Pulmonary artery endothelial cell (primary cell): Measurements from ENCODE around the gene NTRK2. TPM values are rescaled to one million over a fixed set of nuclear protein-coding genes. Genes with fewer than 3 reads are reported as not detected.

Experiments
- DNase-seq: peaks from one replicate; pipeline ENCODE4 v3.0.0-alpha.2; 2011; ENCODE audit warnings: low read depth, low spot score
- total RNA-seq: library from RNA; depleted of rRNA; stranded (reverse); fragments of >200 nt; gene quantifications from 2 replicates; pipeline ENCODE4 v1.2.3, GENCODE V29; 2014

The NTRK2 gene
- total RNA-seq, 1 donor from 2014 or later, result under 0.01 TPM

DNA sequence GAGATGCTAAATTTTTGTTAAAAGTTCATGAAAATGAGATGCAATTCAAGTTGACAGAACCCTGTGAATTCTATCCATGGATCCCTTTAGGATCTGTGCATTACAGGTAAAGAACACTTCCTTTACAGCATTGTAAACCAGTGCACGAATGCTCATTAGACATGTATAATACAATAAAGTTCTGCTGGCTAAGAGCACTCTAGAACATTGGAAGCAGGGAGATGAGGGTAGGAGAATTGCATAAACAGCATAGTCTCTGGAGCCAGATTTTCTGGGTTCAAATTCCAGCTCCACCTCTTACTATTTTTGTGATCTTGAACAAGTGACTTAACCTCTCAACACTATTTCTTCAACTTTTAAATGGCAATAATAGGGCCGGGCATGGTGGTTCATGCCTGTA is 300.2 kb downstream of the NTRK2 start:
- no peak for DNase-seq

DNA sequence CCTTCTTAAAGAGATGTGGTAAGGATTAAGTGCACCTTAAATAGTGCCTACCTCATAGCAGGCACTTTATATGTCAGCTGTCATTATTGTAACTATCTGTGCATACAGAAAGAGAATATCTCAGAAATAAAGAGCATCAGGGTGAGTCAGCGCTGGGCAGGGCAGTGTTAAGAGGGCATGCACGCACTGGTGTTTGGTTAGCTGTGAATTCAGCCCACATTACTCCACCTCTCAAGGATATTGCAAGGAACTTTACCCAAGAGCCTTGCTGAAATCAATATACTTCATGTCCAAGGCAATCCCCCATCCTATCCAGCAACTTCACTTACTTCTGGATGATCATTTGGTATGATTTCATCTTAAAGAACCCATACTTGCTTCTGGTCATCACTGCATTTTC is 300.9 kb downstream of the NTRK2 start:
- no peak for DNase-seq

DNA sequence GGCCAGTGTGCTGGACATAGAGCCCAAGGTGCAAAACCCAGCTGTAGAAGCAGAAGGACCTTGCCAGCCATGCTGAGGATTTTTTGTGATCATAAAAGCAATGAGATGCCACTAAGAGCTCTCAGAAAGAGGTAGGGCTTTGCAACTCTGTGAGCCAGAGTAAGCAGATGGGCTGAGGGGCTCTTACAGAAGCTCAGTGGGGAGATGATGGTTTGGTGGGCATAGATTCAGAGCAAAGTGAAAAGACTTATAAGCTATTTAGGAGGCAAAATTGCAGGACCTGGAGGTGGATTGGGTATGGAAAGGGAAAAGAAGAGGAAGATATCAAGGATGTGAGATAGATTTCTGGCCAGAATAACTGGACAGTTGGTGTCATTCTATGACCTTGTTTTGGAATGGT is 302.0 kb downstream of the NTRK2 start:
- DNase-seq, result no peak

DNA sequence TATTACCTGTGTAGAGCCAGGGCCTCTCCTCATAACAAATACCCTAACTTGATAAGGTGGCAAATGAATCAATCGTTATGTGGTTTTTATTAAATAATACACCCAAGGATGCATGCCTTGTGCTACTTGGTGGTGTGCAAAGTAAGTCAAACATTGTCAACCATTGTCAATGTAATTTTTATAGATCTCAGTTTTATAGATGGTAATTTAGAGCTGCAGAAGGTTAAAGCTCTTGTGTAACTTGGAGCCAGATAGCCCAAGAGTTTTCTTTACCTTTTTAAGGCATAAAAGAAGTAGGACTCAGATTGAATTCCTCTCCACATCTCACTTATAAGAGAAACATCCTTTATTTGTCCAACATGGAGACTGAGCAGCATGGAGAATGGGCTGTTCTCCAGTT is 304.7 kb downstream of the NTRK2 start:
- DNase-seq, result no peak

DNA sequence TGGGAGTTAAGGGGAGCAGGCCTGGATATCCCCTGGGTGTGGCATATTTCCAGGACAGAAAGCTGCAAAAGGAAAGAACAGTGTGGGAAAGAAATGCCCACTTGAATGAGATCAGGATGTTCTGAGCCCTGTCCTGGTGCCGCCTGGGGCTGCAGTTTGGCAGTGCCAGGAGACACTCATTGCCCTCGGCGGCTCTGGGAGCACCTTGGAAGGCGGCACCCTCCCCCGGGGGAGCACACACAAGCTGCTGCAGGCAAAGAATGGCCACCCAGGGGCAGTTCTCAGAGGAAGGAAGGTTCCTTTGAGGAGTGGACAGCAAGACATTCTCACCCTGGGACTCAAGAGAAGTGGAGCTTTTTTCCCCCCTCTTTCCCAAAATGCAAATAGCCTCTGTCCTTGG is 305.3 kb downstream of the NTRK2 start:
- DNase-seq, result no peak

DNA sequence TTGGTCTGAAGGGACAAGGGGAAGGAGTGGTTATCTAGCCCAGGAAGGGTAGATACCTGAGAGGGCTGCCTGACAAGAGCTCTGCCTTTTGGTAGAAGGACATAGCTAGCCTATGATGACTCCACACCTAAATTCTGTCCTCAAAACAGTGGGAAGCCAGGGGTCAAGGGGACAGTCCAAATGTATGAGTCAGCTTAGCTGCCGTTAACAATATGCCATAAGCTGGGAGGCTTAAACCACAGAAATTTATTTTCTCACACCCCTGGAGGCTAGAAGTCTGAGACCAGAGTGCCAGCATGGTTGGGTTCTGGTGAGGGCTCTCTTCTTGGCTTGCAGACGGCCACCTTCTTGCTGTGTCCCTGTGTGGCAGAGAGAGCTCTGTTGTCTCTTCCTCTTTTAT is 306.4 kb downstream of the NTRK2 start:
- no peak for DNase-seq

DNA sequence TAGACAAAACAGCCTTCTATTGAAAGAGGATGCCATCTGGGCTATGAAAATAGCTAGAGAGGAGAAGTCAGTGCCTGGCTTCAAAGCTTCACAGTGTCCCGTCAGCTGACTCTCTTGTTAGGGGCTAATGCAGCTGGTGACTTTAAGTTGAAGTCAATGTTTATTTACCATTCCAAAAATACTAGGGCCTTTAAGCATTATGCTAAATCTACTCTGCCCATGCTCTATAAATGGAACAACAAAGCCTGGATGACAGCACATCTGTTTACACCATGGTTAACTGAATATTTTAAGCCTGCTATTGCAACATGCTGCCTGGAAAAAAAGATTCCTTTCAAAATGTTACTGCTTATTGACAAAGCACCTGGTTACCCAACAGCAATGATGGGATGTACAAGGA is 309.1 kb downstream of the NTRK2 start:
- DNase-seq, result no peak

DNA sequence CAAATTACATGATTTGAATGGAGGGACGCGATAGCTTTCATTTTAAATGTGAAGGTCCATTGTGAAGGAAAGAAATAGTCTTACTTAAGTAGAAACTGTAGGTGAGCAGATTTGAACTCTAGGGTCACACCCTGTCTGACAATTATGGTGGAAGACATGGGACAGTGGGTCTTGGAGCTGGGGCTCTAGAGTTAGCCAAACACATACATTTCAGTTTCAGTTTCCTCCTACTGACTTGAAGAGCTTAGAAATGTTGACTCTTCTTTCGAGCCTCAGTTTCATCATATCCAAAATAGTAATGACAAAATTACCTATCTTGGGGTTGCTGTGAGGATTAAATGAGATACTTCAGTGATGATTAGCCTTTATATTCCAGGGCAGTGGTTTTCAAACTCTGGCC is 314.2 kb downstream of the NTRK2 start:
- no peak for DNase-seq

DNA sequence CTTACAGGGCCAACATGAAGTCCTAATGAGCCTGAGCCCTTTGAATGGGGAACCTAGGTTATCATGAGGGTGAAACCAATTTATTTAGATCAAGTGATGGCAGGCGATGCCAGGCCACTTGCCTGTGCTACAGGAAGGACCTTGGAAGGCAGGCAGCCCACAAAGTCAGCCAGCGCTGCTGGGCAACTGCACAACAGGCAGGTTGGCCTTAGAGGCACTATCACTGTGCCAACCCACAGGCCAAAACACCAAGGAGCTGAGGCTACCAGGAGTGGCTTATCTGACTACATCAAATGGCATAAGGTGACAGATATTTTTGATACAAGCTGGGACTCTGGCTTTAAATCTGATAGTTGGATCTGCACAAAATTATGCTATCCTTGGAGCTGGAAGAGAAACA is 319.1 kb downstream of the NTRK2 start:
- DNase-seq, result no peak

DNA sequence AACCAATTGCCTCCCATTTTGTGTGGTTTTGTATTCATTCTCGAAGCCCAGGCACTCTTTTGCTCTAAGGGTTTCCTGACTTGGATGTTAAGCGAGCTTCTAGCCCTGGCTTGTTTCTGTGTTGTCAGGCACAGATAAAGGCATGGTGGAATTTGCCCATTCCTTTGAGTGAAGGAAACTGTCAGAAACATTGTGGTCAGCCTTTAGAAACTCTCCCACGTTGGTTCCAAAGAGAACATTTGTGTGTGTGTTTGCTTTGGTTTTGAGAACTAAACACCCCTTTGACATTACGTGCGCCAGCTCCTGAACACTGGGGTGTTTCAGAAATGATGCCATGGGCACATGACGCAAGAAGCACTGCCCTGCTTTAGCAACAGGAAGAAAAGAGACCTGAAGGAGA is 320.9 kb downstream of the NTRK2 start:
- no peak for DNase-seq

DNA sequence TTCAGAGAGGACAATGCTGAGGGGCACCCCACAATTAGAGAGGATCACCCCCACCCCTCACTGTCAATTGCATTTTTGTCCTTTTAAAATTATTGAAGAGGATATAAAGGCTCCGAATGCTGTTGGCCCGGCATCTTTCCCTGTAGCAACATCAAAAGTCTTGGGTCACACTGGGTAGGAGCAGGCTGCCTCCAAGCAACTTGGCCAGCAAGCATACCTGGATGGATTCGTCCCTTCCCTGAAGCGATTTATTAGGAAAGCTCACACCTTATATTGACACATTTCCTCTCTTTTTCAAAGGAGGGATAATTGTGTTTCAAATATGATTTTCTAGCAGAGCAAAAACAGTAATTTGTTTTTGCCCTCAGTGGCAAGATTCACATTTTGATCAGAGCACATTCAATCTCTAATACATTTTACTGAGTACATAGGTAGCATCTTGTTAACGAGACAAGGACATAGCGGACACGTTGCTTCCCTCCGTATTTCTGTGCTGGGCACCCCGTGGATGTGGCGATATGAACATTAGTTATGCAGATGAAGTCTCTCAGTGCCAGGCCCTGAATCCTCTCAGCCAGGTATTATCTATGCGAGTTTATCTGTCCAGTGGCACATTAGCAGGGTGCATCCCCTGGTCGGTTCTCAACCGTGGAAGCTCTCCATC is 321.5 kb downstream of the NTRK2 start:
- DNase-seq, result no peak

DNA sequence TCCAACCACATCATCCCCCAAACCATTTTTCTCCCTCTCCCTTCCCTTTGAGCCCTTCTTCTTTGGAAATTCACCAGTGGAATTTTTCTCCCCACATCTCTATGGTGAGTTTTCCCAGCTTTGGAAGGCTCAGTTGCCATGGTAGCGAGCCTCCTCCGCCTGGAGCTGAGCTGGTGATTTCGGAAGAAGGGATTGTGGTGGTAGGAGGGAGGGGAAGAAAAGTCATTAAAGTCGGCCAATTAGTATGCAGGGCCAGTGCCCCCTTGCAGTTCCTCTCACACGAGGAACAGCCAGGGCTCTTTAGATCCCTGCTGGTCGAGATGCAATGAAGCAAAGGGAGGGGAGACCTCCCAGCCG is 322.0 kb downstream of the NTRK2 start:
- no peak for DNase-seq

DNA sequence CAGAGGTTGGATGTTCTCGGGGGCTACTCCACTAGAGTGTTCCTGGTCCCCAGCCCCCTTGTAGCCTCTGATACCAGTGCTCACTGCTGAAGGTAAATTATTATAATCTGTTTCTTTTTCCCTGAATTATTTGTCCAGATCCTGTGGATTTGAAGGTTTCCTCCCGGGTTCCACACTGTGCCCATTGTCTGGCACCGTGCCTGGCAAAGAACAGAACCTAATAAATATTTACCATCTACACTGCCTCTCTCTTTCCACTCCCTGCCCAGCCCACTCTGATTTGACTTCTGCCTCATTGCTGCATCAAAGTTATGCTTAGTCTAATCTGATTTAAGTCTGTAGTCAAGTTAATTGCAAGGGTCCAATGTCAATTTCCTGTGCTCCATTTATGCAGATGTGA is 322.9 kb downstream of the NTRK2 start:
- DNase-seq, result no peak

DNA sequence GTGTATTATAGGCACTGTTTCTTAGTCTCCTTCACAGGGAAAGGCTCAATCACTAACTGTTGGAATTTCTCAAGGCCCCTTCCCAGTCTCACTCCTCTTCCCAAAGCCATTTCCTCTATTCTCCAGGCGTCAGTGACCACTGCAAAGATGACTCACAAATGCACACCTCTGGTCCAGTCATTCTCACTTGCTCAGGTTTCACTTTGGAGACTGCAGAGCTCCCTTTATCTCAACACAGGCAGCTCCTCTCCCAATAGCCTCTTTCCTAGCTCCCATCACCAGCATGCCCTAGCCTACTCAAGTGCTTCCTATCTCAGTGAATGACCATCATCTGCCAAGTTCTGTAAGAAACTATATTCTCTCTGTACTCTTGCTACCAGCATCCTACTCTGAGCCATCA is 323.6 kb downstream of the NTRK2 start:
- DNase-seq, result no peak

DNA sequence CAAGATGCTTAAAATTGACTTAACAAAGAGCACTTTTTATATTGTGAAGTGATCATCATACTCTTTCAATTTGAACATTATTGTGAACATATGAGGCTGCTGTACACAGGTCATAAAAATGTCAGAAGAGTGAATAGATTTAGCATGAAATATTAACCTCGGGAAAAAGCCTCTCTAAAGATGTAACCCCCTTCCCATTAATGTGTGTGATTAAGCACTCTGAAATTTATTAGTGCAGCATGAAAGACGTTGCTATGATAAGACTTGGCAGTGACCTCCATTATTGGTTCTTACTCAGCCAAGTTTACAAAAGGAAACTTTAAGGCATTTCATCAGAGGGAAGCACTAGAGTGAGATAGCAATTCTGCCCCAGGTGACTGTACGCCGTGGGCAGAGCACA is 326.5 kb downstream of the NTRK2 start:
- DNase-seq, result no peak

DNA sequence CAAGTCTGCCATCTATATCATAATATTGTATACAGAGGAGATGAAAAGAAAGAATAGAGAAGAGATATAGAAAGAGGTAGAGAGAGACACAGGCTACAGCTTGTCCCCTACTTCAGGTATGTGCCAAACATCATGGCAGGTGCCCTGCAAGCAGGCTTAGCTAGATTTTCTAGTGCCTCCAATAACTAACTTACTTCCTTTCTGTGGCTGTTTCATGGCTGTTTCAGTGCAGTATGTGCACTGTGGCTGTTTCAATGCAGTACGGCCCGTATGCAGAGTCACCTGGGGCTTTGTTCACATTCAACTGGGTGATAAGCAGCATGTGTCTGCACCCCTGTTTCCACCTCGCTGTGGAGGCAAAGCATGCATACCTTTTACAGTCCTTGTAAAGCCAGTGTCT is 327.2 kb downstream of the NTRK2 start:
- no peak for DNase-seq

DNA sequence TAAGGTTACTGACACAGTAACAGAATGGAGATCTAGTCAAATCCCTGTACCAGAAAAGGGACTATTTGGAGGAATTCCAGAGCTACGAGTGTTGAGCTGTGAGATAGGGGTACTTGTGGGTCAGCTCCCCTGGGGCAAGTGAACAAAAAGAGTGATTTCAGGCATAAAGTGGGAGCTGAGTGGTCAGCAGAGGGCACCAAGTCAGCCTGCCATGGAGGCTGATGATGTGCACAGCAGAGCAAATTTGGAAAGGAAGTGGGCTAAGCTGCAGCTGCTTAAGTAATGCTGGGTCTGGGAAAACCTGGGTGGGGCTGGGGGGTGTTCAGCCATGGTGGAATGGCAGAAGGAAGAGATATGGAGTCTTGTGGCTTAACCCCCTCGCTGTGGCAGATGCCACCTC is 327.9 kb downstream of the NTRK2 start:
- no peak for DNase-seq

DNA sequence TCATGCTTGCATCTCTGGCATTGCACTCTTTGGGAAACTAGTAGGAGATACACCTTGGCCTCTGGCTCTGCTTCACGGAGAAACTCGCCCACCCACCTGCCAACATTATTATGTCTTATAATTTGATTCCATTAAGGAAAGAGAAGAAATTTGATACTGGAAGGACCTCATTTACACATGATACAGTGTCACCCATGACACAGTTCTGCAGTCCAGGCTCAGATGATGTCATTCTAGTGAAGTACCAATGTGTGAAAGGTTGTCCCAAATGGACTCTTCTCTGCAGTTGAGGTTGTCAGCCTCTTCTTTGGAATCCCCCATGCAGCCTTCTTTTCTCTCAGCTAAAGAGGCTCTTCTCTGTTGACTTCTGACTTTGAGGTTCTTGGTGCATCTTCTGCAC is 329.1 kb downstream of the NTRK2 start:
- no peak for DNase-seq

DNA sequence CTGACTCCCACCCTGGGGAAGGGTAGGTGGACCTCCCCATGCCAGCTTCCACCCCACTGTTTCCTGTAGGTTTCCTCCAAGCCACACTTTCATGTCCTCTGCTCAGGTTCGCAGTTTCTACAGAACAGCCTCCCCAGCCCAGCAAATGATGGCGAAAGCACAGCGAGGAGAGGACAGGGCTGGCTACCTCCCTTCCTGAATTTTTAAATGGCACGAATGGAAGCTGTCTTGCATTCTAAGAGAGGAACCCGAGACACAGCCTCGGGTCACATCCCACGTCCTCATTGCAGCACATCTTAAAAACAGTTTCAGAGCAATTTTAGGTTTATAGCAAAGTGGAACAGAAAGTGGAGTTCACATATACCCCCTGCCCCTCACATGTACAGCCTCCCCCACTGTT is 330.3 kb downstream of the NTRK2 start:
- DNase-seq, result no peak

DNA sequence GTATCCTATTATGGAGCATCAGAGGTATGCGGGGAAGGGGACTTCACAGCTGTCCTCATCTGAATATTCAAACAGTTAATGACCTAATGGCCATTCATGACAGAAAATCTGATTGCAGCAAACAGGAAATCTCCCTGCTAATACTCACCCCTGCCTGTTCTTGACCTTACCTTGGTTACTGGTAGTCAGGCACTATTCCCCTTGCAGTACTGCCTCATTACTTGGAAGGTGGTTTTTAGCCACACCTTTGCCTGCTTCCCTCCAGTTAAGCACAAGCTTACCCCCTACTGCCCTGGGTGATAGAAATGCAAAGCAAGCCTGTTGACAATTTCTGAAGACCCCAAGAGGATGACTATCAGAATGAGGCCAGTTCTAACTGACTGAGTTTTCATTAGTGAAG is 332.4 kb downstream of the NTRK2 start:
- DNase-seq, result no peak

DNA sequence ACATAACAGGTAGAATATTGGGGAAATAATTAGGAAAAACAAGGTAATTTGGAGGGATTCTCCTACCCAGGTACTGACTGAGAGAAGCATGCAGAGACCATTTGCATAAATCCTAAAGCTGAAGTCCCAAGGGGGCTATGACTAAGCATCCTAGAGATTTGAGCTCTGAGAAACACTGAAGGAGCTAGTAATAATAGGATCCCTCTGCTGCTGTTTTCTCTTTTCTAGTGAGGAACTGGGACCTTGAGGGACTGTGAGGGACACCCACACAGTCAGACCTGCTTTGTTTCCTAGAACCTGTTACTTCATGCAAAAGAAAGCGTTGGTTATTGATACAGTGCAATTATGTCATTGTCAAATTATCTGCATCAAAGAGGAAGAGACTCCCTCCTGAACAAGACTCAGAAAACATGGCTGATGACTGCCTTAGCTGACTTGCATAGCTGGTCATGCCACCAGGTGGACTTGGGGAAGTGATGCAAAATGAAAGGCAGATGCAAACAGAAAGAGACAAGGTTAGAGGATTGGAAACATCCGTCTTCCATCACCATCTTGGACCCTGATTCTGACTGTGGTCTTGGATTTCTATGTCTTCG is 335.4 kb downstream of the NTRK2 start:
- no peak for DNase-seq

DNA sequence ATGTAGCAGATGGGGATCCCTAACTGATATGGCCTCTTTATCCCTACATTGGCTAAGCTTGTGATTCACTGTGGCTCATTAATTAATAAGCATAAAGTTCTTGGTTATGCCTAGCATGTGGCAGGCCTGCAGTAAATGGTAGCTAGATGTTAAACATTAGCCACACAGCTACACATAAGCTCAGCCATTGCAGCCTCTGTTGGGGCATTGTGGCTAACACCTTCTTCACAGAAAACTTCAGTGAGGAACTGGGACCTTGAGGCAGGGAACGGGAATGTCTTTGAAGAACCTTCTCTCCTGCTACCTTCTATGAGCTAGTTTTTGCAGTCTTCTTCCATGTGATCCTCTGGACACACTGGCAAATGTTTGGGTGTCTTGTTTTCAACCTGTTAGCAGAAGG is 338.2 kb downstream of the NTRK2 start:
- no peak for DNase-seq

DNA sequence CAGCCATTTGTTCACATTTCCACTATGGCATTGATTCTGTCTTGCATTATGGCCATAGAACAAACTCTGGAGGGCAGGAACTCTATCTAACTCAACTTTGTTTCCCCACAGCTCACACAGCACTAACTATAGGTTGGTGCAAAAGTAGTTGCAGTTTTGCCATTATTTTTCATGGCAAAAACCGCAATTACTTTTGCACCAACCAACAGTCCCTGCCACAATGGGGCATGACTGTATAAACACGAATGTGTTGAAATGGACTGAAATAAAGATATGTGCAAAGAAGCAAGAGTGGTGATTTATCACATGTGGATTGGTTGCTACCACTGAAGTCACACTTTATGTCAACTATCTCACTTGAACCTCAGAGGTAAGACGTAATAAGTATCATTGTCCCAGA is 338.7 kb downstream of the NTRK2 start:
- DNase-seq, result no peak

DNA sequence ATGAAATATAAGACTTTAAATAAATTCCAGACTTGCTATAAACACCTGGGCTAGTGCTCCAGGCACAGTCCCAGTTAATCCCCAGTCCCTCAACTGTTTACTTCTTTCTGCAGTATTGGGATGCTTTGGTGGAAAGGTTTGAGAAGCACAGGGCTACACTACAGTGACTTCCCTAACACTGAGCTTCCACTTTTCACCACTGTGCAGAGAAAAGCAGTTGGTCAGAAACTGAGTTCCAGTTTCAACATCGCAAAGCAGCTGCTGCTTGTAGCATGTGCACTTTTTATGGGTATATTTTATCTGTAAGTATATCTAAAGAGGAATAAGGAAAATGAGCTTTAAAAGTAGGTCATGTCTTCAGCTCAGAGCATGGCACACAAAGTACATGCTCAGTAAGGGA is 339.7 kb downstream of the NTRK2 start:
- no peak for DNase-seq
